ENCODE measurements around the gene BORCS6. TPM values are rescaled to one million over a fixed set of nuclear protein-coding genes. Genes with fewer than 3 reads are reported as not detected.
A peak's percentile ranks its signal among the peaks of the same experiment; 100 is the strongest.

Gene BORCS6
- total and polyA plus RNA-seq, 2 of the 13 experiments (the other 11 are each of a cell fraction or from before 2014, with no cell fraction given) = 2.0 to 5.1 TPM

DNA sequence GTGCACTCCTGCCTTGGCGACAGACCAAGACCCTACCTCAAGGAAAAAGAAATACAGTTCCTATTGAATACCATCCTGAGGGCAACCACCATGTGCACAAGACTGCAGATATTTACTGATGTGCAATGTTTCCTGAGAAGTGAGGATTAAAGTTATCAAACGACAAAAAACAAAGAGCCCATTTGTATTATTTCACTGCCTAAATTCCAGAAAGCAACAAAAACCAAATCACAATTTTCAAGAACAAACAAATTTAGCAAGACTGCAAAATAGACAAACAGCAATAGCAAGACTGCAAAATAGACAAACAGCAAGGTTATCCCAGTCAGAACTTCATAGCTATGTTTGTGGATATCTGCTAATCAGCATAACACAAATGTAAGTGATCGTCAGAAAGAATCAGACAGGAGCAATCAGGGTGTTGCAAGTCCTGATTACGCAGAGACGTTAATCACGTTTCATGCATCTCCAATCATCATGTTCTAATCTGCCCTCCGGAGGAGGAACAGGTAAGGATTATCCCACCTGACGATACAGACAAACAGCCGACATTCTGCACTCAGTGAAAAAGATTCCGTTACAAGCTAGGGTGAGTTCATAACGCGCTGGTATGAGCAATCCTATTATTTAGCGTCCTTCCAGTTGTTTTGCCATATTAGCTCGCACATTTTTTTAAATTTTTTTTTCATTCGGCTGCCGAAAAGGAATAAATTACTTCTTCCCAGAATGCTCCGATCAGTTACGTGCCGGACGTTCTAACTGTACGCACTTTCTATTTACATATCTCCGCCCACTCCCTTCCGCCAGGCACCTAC is 16.7 kb downstream of the BORCS6 start (continued):
- no peak for TF ChIP-seq MTF2 (CRISPR knock-in tag; IDR thresholded peaks at IDR 0.05; ENCODE audit: borderline replicate concordance)
- peak; percentile 65; the same call in 1 of the 2 replicates for TF ChIP-seq MEIS2 (CRISPR knock-in tag; IDR thresholded peaks at IDR 0.05)
- TF ChIP-seq SOX13 (IDR thresholded peaks at IDR 0.05) = peak; percentile 97
- TF ChIP-seq SOX13 (CRISPR knock-in tag; conservative IDR thresholded peaks at IDR 0.05 in 1 of 2, IDR thresholded peaks at IDR 0.05 in 1 of 2) = peak; percentile 67 to 74; a peak in 3 of 4 replicates
- TF ChIP-seq CBFB (CRISPR knock-in tag; IDR thresholded peaks at IDR 0.05) = peak; percentile 90
- TF ChIP-seq ZBTB20 (CRISPR knock-in tag; IDR thresholded peaks at IDR 0.05; ENCODE audit: borderline replicate concordance, low read depth) = peak; percentile 92
- TF ChIP-seq HMG20B (CRISPR knock-in tag; conservative IDR thresholded peaks at IDR 0.05) = peak; percentile 86
- TF ChIP-seq, protein P1, sequence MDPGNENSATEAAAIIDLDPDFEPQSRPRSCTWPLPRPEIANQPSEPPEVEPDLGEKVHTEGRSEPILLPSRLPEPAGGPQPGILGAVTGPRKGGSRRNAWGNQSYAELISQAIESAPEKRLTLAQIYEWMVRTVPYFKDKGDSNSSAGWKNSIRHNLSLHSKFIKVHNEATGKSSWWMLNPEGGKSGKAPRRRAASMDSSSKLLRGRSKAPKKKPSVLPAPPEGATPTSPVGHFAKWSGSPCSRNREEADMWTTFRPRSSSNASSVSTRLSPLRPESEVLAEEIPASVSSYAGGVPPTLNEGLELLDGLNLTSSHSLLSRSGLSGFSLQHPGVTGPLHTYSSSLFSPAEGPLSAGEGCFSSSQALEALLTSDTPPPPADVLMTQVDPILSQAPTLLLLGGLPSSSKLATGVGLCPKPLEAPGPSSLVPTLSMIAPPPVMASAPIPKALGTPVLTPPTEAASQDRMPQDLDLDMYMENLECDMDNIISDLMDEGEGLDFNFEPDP (CRISPR knock-in tag; conservative IDR thresholded peaks at IDR 0.05) = 0 out of 2 replicates have a peak, but pooled peaks have one; percentile 82
- TF ChIP-seq MYNN (CRISPR knock-in tag; IDR thresholded peaks at IDR 0.05; ENCODE audit: low read depth) = peak; percentile 79; the same call in 1 of the 2 replicates
- TF ChIP-seq, protein P2, sequence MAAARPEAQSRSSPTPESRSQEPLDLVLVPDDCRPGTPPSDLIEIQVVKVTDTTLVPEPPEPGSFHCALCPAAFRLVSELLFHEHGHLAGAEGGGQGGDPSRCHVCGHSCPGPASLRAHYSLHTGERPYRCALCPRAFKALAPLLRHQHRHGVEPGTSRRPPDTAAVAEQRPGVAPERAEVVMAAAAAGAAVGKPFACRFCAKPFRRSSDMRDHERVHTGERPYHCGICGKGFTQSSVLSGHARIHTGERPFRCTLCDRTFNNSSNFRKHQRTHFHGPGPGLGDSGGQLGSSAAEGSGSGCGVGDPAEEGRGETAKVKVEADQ (CRISPR knock-in tag; IDR thresholded peaks at IDR 0.05; ENCODE audit: borderline replicate concordance) = peak; percentile 72
- TF ChIP-seq KDM5B (CRISPR knock-in tag; IDR thresholded peaks at IDR 0.05; ENCODE audit: borderline replicate concordance) = no peak
- TF ChIP-seq HNRNPL (IDR thresholded peaks at IDR 0.05; ENCODE audit: low read depth, low read length) = 0 out of 2 replicates have a peak, but pooled peaks have one; percentile 21
- TF ChIP-seq RCOR2 (CRISPR knock-in tag; IDR thresholded peaks at IDR 0.05) = peak; percentile 93
- TF ChIP-seq ZNF382 (CRISPR knock-in tag; IDR thresholded peaks at IDR 0.05; ENCODE audit: borderline replicate concordance) = no peak
- no peak for TF ChIP-seq PAWR (CRISPR knock-in tag; IDR thresholded peaks at IDR 0.05; ENCODE audit: borderline replicate concordance)
- TF ChIP-seq ZNF709 (CRISPR knock-in tag; IDR thresholded peaks at IDR 0.05) = peak; percentile 82; the same call in 1 of the 2 replicates
- TF ChIP-seq RBAK (CRISPR knock-in tag; IDR thresholded peaks at IDR 0.05) = no peak
- TF ChIP-seq ZNF335 (CRISPR knock-in tag; IDR thresholded peaks at IDR 0.05) = peak; percentile 89
- no peak for TF ChIP-seq ZBTB38 (CRISPR knock-in tag; IDR thresholded peaks at IDR 0.05)
- no peak for TF ChIP-seq ZNF496 (CRISPR knock-in tag; IDR thresholded peaks at IDR 0.05; ENCODE audit: insufficient replicate concordance)
- TF ChIP-seq, protein P3, sequence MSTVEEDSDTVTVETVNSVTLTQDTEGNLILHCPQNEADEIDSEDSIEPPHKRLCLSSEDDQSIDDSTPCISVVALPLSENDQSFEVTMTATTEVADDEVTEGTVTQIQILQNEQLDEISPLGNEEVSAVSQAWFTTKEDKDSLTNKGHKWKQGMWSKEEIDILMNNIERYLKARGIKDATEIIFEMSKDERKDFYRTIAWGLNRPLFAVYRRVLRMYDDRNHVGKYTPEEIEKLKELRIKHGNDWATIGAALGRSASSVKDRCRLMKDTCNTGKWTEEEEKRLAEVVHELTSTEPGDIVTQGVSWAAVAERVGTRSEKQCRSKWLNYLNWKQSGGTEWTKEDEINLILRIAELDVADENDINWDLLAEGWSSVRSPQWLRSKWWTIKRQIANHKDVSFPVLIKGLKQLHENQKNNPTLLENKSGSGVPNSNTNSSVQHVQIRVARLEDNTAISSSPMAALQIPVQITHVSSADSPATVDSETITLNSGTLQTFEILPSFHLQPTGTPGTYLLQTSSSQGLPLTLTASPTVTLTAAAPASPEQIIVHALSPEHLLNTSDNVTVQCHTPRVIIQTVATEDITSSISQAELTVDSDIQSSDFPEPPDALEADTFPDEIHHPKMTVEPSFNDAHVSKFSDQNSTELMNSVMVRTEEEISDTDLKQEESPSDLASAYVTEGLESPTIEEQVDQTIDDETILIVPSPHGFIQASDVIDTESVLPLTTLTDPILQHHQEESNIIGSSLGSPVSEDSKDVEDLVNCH (CRISPR knock-in tag; IDR thresholded peaks at IDR 0.05) = no peak
- TF ChIP-seq, protein P4, sequence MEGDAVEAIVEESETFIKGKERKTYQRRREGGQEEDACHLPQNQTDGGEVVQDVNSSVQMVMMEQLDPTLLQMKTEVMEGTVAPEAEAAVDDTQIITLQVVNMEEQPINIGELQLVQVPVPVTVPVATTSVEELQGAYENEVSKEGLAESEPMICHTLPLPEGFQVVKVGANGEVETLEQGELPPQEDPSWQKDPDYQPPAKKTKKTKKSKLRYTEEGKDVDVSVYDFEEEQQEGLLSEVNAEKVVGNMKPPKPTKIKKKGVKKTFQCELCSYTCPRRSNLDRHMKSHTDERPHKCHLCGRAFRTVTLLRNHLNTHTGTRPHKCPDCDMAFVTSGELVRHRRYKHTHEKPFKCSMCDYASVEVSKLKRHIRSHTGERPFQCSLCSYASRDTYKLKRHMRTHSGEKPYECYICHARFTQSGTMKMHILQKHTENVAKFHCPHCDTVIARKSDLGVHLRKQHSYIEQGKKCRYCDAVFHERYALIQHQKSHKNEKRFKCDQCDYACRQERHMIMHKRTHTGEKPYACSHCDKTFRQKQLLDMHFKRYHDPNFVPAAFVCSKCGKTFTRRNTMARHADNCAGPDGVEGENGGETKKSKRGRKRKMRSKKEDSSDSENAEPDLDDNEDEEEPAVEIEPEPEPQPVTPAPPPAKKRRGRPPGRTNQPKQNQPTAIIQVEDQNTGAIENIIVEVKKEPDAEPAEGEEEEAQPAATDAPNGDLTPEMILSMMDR (CRISPR knock-in tag; IDR thresholded peaks at IDR 0.05) = no peak
- TF ChIP-seq ZNF619 (CRISPR knock-in tag; IDR thresholded peaks at IDR 0.05) = no peak
- TF ChIP-seq ZZZ3 (CRISPR knock-in tag; IDR thresholded peaks at IDR 0.05; ENCODE audit: borderline replicate concordance) = no peak

Data from HepG2 (cell line).